GM23338 (cell line): ENCODE results near the gene CCDC93. TPM values are rescaled to one million over a fixed set of nuclear protein-coding genes. Genes with fewer than 3 reads are reported as not detected.

ENCODE experiments used
- ATAC-seq: fragments of 200-7000 bp; cut with Tn5 transposase; 3 replicates; pipeline ENCODE4 v1.9.1; 2020
- DNase-seq: peaks from one replicate; pipeline ENCODE4 v3.0.0-alpha.2; 2015; ENCODE audit warnings: low spot score
- H2AFZ ChIP-seq: fragments of 200-600 bp; sonication (generic); 2 replicates; pipeline ENCODE4 v1.8.0; 2016; ENCODE audit warnings: antibody characterized with exemption, mild to moderate bottlenecking, moderate library complexity
- H3F3A ChIP-seq: fragments of 200-600 bp; sonication (generic); replicated peaks from 2 replicates; pipeline ENCODE4 v1.8.0; 2017; ENCODE audit warnings: antibody characterized with exemption, mixed run types, low read depth
- H3K27ac ChIP-seq: fragments of 200-600 bp; sonication (generic); 2 replicates; pipeline ENCODE4 v1.6.1; 2016; ENCODE audit warnings: low read depth
- H3K27me3 ChIP-seq: fragments of 200-600 bp; sonication (generic); 2 replicates; pipeline ENCODE4 v1.8.0; 2016; ENCODE audit warnings: mild to moderate bottlenecking, mixed run types, moderate library complexity; ENCODE audit not compliant: insufficient read depth
- H3K36me3 ChIP-seq: fragments of 200-600 bp; sonication (generic); 2 replicates; pipeline ENCODE4 v1.8.0; 2016; ENCODE audit warnings: mild to moderate bottlenecking; ENCODE audit not compliant: insufficient read depth
- H3K4me1 ChIP-seq: fragments of 200-600 bp; sonication (generic); 2 replicates; pipeline ENCODE4 v1.8.0; 2016; ENCODE audit warnings: mild to moderate bottlenecking, moderate library complexity; ENCODE audit not compliant: insufficient read depth
- H3K4me2 ChIP-seq: fragments of 200-600 bp; sonication (generic); 2 replicates; pipeline ENCODE4 v1.7.1; 2017; ENCODE audit warnings: mixed run types
- H3K4me3 ChIP-seq: fragments of 200-600 bp; sonication (generic); 2 replicates; pipeline ENCODE4 v1.6.1; 2016; ENCODE audit warnings: mixed run types
- H3K79me2 ChIP-seq: fragments of 200-600 bp; sonication (generic); replicated peaks from 2 replicates; pipeline ENCODE4 v1.8.0; 2017; ENCODE audit warnings: mild to moderate bottlenecking; ENCODE audit not compliant: insufficient read depth
- H3K9me2 ChIP-seq: fragments of 200-600 bp; sonication (generic); 2 replicates; pipeline ENCODE4 v1.8.0; 2017; ENCODE audit not compliant: insufficient read depth
- H4K20me1 ChIP-seq: fragments of 200-600 bp; sonication (generic); replicated peaks from 2 replicates; pipeline ENCODE4 v1.8.0; 2017; ENCODE audit warnings: mild to moderate bottlenecking; ENCODE audit not compliant: insufficient read depth
- H3K27ac Mint-ChIP-seq: 2 replicates; pipeline ENCODE4 v1.8.0; 2020; ENCODE audit warnings: inconsistent platforms, mild to moderate bottlenecking, moderate library complexity, mixed read lengths
- H3K27me3 Mint-ChIP-seq: 3 replicates; pipeline ENCODE4 v1.8.0; 2022; ENCODE audit warnings: low read depth, mild to moderate bottlenecking, moderate library complexity, mixed read lengths, inconsistent platforms; ENCODE audit not compliant: insufficient read depth, poor library complexity
- H3K36me3 Mint-ChIP-seq: 3 replicates; pipeline ENCODE4 v1.8.0; 2021; ENCODE audit warnings: low read depth, mild to moderate bottlenecking, inconsistent platforms, moderate library complexity, mixed read lengths
- H3K4me1 Mint-ChIP-seq: 3 replicates; pipeline ENCODE4 v1.8.0; 2020; ENCODE audit warnings: mild to moderate bottlenecking, inconsistent platforms, mixed read lengths
- H3K4me3 Mint-ChIP-seq: 3 replicates; pipeline ENCODE4 v1.8.0; 2021; ENCODE audit warnings: moderate library complexity, mild to moderate bottlenecking, inconsistent platforms, mixed read lengths
- H3K9me3 Mint-ChIP-seq: 3 replicates; pipeline ENCODE4 v1.8.0; 2020; ENCODE audit warnings: moderate library complexity, mild to moderate bottlenecking, inconsistent platforms, mixed read lengths
- CREB1 ChIP-seq: fragments of 250-450 bp; sonication (Bioruptor Pico); IDR thresholded peaks from 2 replicates; pipeline ENCODE4 v1.5.0; 2020; ENCODE audit warnings: low read depth, mild to moderate bottlenecking, moderate library complexity
- CTCF ChIP-seq, 2 experiments: fragments of 200-600 bp in 1 of 2; sonication (generic) in 1 of 2; conservative IDR thresholded peaks; 2 replicates each; pipeline versions ENCODE4 v1.5.1 to v1.6.1; 2016 to 2017; ENCODE audit warnings: antibody characterized with exemption in 2 of 2, low read depth in 2 of 2, mild to moderate bottlenecking in 2 of 2, moderate library complexity in 1 of 2
- EZH2phosphoT487 ChIP-seq: fragments of 200-600 bp; sonication (generic); IDR thresholded peaks from one replicate; pipeline ENCODE4 v1.8.1; 2018; ENCODE audit warnings: antibody characterized with exemption; ENCODE audit not compliant: unreplicated experiment
- NANOG ChIP-seq: IDR thresholded peaks from 2 replicates; pipeline ENCODE4 v1.6.1; 2016; ENCODE audit warnings: antibody characterized with exemption, borderline replicate concordance
- POLR2AphosphoS5 ChIP-seq: IDR thresholded peaks from 2 replicates; pipeline ENCODE4 v1.6.1; 2016; ENCODE audit warnings: antibody characterized with exemption, low read depth
- REST ChIP-seq: IDR thresholded peaks from one replicate; pipeline ENCODE4 v1.6.1; 2018; ENCODE audit warnings: antibody characterized with exemption; ENCODE audit not compliant: unreplicated experiment
- STAT1 ChIP-seq: IDR thresholded peaks from one replicate; pipeline ENCODE4 v1.6.1; 2016; ENCODE audit warnings: antibody characterized with exemption; ENCODE audit not compliant: unreplicated experiment
- ZNF114 ChIP-seq: fragments of 250-450 bp; sonication (Bioruptor Pico); IDR thresholded peaks from 2 replicates; pipeline ENCODE4 v1.5.0; 2020; ENCODE audit warnings: mild to moderate bottlenecking, moderate library complexity
- ZNF331 ChIP-seq: fragments of 250-450 bp; sonication (Bioruptor Pico); IDR thresholded peaks from 2 replicates; pipeline ENCODE4 v1.5.0; 2020; ENCODE audit warnings: low read depth, mild to moderate bottlenecking, moderate library complexity
- polyA plus RNA-seq: library from polyadenylated mRNA; unstranded; fragments of >200 nt; fragmentation: Nextera tagmentation; extraction: Ambion mirVana; gene quantifications from 2 replicates; pipeline ENCODE4 v1.2.1, GENCODE V29; 2016
- total RNA-seq: library from RNA; depleted of rRNA; stranded (reverse); fragments of >200 nt; shearing (Covaris generic); gene quantifications from 2 replicates; pipeline ENCODE4 v1.2.3, GENCODE V29; 2014

The CCDC93 gene
- total and polyA plus RNA-seq, 2 experiments from 2014 or later = 13.1 to 16.8 TPM

GRCh38 chr2:117983040-117983439, 30.8 kb downstream of the CCDC93 start (continued):
- TF ChIP-seq CTCF (conservative IDR thresholded peaks at IDR 0.05; ENCODE audit: low read depth in 2 of 2) = no peak
- no peak for TF ChIP-seq ZNF331 (CRISPR knock-in tag)
- TF ChIP-seq REST = no peak
- TF ChIP-seq CREB1 = no peak
- TF ChIP-seq STAT1 = no peak
- no peak for TF ChIP-seq POLR2AphosphoS5
- TF ChIP-seq ZNF114 = no peak
- TF ChIP-seq NANOG = no peak

GRCh38 chr2:117982376-117983033, 31.4 kb downstream of the CCDC93 start:
- no peaks in the 10 kb centered on the region for H3K36me3 ChIP-seq
- H4K20me1 ChIP-seq = peaks cover 16% of the 10 kb centered on the region
- TF ChIP-seq CTCF (conservative IDR thresholded peaks at IDR 0.05; ENCODE audit: low read depth in 2 of 2) (0 out of 4 replicates have a peak, but pooled peaks of 1 of the 2 experiments have one; percentile 13), EZH2phosphoT487 (no peak)
- H3K27ac Mint-ChIP-seq = no peak overlapping the region
- no peak overlapping the region for H2AFZ ChIP-seq
- H3K36me3 Mint-ChIP-seq = peaks cover 5% of the 10 kb centered on the region; the same call in 2 of the 3 replicates
- H3K27me3 Mint-ChIP-seq = no peaks in the 10 kb centered on the region
- H3F3A ChIP-seq = no peaks in the 10 kb centered on the region
- no peak overlapping the region for H3K27ac ChIP-seq
- H3K9me2 ChIP-seq = no peaks in the 10 kb centered on the region
- no peaks in the 10 kb centered on the region for H3K79me2 ChIP-seq
- ATAC-seq (peak; percentile 57), DNase-seq (peak; percentile 67)
- no peak overlapping the region for H3K4me3 ChIP-seq
- peaks cover 8% of the 10 kb centered on the region; the same call in 1 of the 2 replicates for H3K4me1 ChIP-seq
- no peak overlapping the region for H3K4me3 Mint-ChIP-seq
- no peaks in the 10 kb centered on the region for H3K9me3 Mint-ChIP-seq
- H3K4me1 Mint-ChIP-seq = peaks cover 16% of the 10 kb centered on the region
- no peaks in the 10 kb centered on the region for H3K27me3 ChIP-seq
- H3K4me2 ChIP-seq = no peak overlapping the region
